GM20000 (cell line): ENCODE data around the gene TAS1R3.

Experiments
- DNase-seq: peaks from one replicate; pipeline ENCODE4 v3.0.0; 2012; ENCODE audit warnings: low spot score
- TF ChIP-seq, protein P1 (sequence below): IDR thresholded peaks from 2 replicates; pipeline ENCODE4 v1.5.1; 2012; ENCODE audit warnings: mild to moderate bottlenecking, control low read depth; ENCODE audit errors: extremely low read depth, missing control alignments

Gene TAS1R3

DNA sequence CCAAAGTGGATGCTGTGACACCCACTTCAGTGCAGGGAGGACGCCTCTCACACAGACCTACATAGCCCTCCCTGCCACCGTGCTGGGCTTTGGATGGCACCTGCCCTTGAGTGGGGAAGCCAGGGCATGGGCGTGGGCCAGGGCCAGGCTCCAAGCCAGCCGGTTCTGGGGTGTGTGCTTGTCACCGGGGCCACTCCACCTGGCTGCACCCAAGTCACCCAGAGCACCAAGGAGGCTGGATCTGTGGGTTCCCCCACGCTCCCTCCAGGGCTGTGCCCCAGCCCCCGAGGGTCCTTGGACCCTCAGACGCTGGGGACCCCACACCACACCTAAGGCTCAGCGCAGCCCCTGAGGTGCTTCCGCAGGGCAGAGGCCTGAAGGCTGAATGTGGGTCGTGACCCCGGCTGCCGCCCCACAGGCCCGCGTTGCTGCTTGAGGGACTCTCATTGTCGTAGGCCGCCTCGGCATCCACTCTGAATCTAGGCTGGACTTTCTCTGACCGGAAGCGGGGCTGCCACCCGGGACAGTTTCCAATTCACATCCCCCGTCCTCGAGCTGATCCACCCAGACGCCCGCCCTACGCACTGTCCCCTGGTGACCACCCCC is 25.8 kb downstream of the TAS1R3 start:
- no peak for DNase-seq
- TF ChIP-seq, protein P1, sequence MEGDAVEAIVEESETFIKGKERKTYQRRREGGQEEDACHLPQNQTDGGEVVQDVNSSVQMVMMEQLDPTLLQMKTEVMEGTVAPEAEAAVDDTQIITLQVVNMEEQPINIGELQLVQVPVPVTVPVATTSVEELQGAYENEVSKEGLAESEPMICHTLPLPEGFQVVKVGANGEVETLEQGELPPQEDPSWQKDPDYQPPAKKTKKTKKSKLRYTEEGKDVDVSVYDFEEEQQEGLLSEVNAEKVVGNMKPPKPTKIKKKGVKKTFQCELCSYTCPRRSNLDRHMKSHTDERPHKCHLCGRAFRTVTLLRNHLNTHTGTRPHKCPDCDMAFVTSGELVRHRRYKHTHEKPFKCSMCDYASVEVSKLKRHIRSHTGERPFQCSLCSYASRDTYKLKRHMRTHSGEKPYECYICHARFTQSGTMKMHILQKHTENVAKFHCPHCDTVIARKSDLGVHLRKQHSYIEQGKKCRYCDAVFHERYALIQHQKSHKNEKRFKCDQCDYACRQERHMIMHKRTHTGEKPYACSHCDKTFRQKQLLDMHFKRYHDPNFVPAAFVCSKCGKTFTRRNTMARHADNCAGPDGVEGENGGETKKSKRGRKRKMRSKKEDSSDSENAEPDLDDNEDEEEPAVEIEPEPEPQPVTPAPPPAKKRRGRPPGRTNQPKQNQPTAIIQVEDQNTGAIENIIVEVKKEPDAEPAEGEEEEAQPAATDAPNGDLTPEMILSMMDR: no peak

DNA sequence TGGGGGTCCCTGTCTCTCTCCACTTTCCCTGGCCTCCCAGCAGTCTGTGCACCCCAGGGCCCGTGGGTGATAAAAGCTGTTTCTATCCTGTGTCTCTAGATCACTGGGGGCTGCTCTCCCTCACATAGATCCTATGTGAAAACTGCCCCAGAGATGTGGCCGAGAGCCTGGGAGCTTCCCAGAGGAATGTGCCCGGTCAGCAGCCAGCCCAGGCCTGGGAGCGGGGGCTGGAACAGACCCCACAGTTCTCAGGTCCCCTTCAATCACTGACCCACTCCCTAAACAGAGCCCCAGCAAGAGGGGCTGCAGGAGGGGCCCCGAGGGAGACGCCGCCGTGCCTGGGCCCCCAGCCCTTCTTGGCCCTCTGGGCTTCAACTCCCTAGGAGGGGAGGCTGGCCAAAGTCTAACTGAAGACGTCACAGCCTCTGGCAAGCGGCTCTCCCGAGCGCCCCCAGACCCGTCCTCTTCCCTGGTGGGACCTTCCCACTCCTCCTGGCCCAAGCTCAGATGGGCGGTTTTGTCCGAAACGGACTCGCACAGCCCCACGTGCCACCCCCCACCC is 26.9 kb downstream of the TAS1R3 start:
- TF ChIP-seq, protein P1: no peak
- no peak for DNase-seq

DNA sequence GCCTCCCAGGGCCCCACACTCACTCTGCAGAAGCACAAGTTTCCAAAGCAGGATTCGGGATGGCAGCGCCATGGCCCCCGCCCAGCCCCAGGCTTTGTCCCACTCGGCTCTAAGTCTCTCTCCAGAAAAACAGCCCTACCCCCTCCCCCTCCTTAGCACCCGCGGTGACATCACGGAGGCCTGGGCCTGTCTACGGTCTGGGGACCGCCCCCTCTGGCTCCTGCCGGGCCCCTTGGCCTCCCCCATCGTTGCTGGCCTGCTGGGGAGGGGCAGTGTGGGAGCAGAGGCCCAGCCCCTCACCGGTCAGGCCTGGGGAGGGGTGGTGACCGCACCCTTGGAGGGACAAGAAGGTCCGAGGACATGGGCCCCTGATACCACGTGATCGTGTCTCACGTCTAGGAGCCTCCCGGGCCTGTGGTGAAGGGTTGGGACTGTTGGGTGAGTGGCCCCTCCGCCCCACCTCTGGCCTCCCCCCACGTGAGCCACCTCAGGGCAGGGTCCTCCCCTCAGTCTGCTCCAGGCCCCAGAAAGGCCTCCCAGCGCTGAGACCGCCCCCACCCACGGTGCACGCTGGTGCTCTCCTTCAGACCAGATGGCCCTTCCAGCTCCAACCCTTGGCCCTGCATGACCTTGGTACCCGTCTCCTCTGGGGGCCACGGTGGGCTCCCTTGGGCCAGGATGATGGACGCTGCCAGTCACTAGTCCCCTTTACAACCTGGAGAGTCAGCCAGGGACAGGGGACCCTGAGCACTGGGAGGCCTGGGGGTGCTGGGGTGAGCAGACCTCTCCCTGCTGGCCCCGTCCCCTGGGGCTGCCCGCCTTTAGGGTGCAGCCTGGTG is 27.6 kb downstream of the TAS1R3 start, which contains the start of gene MXRA8:
TSS of gene MXRA8 (minus strand) at position 123 of the 839 bp plus-strand sequence. CDS start at position 72, 51 bp downstream.
- no peak for DNase-seq
- TF ChIP-seq, protein P1: no peak

DNA sequence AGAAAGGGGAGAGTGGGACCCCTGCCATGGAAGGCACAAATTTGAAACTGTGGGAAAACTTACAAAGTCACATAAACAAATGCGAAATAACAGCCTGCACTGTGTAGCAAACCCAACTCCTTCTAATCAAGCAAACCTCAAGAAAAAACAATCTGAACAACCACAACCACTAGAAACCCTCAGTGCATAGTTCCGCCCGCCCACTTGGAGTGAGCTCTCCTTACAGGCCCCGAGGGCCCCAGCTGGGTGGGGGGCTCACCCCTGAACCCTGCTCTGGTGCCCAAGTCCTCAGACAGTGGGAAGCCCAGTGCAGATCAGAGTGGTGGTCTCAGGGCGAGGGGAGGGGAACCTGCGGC is 28.2 kb downstream of the TAS1R3 start:
- TF ChIP-seq, protein P1: no peak
- no peak for DNase-seq

DNA sequence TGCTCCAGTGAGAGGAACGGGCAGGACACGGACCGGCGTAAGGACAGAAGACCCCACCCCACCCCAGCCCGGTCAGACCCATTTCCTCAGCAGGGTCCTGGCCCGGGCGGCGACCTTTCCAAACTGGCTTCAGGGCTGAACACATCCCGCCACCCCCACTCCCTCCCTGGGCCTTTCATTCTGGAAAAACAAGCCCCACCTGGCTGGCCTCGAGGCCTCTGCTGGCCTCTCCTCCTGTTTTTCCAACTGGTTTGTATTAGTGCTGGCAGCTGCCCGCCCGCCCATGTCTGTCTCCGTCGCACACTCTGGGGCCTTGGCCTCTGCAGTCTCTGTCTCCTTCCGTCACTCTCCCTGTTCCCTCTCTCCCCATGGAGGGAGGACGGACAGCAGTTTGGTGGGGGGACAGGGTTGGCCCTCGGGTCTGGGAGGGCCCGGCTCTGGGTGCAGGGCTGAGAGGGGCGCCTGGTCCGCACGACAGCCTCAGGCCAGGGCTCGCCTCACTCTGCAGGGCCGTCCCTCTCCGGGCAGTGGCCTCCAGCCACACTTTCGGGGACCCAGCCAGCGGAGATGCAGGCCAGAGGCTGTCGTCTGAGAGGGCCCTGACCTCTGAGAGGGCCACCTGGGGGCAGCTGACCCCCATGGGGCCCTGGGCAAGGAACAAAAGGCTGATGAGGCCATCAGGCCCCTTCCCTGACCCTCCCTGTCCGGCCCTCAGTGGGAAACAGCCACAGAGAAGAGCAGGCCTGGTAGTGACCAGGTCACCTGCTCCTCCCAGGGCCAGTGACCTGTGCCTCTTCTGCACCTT is 28.8 kb downstream of the TAS1R3 start:
- no peak for DNase-seq
- TF ChIP-seq, protein P1: no peak

DNA sequence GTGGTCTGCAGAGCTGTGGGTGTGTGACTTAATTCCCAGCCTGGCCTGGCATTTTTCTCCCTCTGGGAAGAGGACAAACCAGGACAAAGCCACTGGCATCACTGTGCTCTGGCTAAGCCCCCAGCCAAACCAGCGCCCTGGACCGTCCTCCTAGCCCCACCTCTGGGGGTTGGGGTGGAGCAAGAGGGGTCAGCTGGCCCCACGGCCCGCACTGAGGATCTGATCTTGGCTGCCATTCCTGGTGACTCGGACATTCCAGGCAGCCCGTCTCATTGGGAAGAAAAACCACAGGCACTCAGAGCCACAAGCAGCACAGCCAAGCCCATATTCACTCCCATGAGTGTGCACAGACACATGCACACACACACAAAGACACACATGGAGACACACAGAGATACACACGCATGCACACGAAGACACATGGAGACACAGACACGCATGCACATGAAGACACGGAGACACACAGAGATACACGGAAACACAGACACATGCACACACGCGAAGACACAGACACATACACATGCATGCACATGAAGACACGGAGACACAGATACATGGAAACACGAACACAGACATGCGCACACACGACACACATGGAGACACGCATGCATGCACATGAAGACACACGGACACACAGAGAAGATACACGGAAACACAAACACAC is 29.6 kb downstream of the TAS1R3 start:
- TF ChIP-seq, protein P1: no peak
- no peak for DNase-seq
